GM12878 (cell line): ENCODE results near the gene PLA2G3. TPM values are rescaled to one million over a fixed set of nuclear protein-coding genes. Genes with fewer than 3 reads are reported as not detected.

ENCODE experiments used
- CBX3 ChIP-seq: fragments of 200-600 bp; sonication (generic); IDR thresholded peaks from 2 replicates; pipeline ENCODE4 v1.6.1; 2016; ENCODE audit warnings: low read depth, borderline replicate concordance
- EED ChIP-seq: sonication (generic); IDR thresholded peaks from 2 replicates; pipeline ENCODE4 v1.6.1; 2016; ENCODE audit warnings: antibody characterized with exemption, low read depth
- FOS ChIP-seq: IDR thresholded peaks from 3 replicates; pipeline ENCODE4 v1.6.1; 2011; ENCODE audit warnings: borderline replicate concordance; ENCODE audit not compliant: insufficient read length; ENCODE audit errors: extremely low read depth
- FOXM1 ChIP-seq: IDR thresholded peaks from 2 replicates; pipeline ENCODE4 v1.6.1; 2012; ENCODE audit warnings: low read depth, mild to moderate bottlenecking, inconsistent platforms, low read length, moderate library complexity
- GATAD2B ChIP-seq: fragments of 450-650 bp; conservative IDR thresholded peaks from 2 replicates; pipeline ENCODE4 v1.6.1; 2017; ENCODE audit warnings: low read depth, mild to moderate bottlenecking, moderate library complexity
- NKRF ChIP-seq: fragments of 450-650 bp; conservative IDR thresholded peaks from 2 replicates; pipeline ENCODE4 v1.6.1; 2017; ENCODE audit warnings: mild to moderate bottlenecking, moderate library complexity
- NRF1 ChIP-seq: conservative IDR thresholded peaks from 2 replicates; pipeline ENCODE4 v1.6.1; 2011; ENCODE audit warnings: mild to moderate bottlenecking, low read depth, low read length, improper control_type of control experiment
- PKNOX1 ChIP-seq: fragments of 450-650 bp; IDR thresholded peaks from 2 replicates; pipeline ENCODE4 v1.6.1; 2016; ENCODE audit warnings: mild to moderate bottlenecking
- POLR2AphosphoS5 ChIP-seq: IDR thresholded peaks from 2 replicates; pipeline ENCODE4 v1.6.1; 2011; ENCODE audit warnings: mild to moderate bottlenecking, low read length, inconsistent platforms
- RFX5 ChIP-seq: IDR thresholded peaks from 2 replicates; pipeline ENCODE4 v1.6.1; 2011; ENCODE audit warnings: low read depth, low read length, improper control_type of control experiment
- ZNF24 ChIP-seq: fragments of 450-650 bp; IDR thresholded peaks from 2 replicates; pipeline ENCODE4 v1.6.1; 2017; ENCODE audit warnings: antibody characterized with exemption, mild to moderate bottlenecking
- polyA plus RNA-seq, 11 experiments: library from polyadenylated mRNA; depleted of rRNA in 4 of 11; unstranded in 6 of 11; stranded (reverse) in 5 of 11; fragments of >200 nt; fragmentation: Nextera tagmentation in 4 of 11; fragmentation: Illumina TruSeq in 1 of 11; extraction: Ambion mirVana in 4 of 11; extraction: Trizol in 1 of 11; gene quantifications; 1 replicate in 1 of 11; 2 replicates in 10 of 11; pipeline versions ENCODE4 v1.2.1 to v1.2.3, GENCODE V29; 2011 to 2016; ENCODE audit warnings: inconsistent platforms in 2 of 11, missing spikeins in 2 of 11, low read depth in 1 of 11
- total RNA-seq, 4 experiments: library from RNA; depleted of rRNA in 3 of 4; stranded (reverse); fragments of >200 nt in 3 of 4; fragmentation: Illumina TruSeq in 1 of 4; extraction: Trizol in 1 of 4; gene quantifications; 2 replicates each; pipeline versions ENCODE4 v1.2.1 to v1.2.3, GENCODE V29; 2013 to 2021
- TF ChIP-seq, protein P1 (sequence below): fragments of 450-650 bp; formaldehyde crosslinking; IDR thresholded peaks from 2 replicates; pipeline ENCODE4 v1.4.0; 2020; ENCODE audit warnings: mild to moderate bottlenecking, moderate library complexity
- TF ChIP-seq, protein P2 (sequence below): IDR thresholded peaks from 2 replicates; pipeline ENCODE4 v1.6.1; 2012; ENCODE audit warnings: improper control_type of control experiment, low read depth, low read length; ENCODE audit not compliant: insufficient replicate concordance
- TF ChIP-seq, protein P3 (sequence below), 3 experiments: IDR thresholded peaks in 2 of 3; conservative IDR thresholded peaks in 1 of 3; 2 replicates each; pipeline ENCODE4 v1.5.1; 2011; ENCODE audit warnings: low read depth in 3 of 3, low read length in 3 of 3, mild to moderate bottlenecking in 3 of 3, control low read depth in 2 of 3, moderate library complexity in 2 of 3, inconsistent platforms in 1 of 3, mixed read lengths in 1 of 3; ENCODE audit not compliant: control insufficient read depth in 2 of 3, insufficient read depth in 1 of 3; ENCODE audit errors: extremely low read depth in 1 of 3

PLA2G3 gene
- total and polyA plus RNA-seq, 10 of the 15 experiments (the other 5 are each of a cell fraction or from before 2014, with no cell fraction given): 0.04 TPM; not detected in 9

- TF ChIP-seq, protein P1, sequence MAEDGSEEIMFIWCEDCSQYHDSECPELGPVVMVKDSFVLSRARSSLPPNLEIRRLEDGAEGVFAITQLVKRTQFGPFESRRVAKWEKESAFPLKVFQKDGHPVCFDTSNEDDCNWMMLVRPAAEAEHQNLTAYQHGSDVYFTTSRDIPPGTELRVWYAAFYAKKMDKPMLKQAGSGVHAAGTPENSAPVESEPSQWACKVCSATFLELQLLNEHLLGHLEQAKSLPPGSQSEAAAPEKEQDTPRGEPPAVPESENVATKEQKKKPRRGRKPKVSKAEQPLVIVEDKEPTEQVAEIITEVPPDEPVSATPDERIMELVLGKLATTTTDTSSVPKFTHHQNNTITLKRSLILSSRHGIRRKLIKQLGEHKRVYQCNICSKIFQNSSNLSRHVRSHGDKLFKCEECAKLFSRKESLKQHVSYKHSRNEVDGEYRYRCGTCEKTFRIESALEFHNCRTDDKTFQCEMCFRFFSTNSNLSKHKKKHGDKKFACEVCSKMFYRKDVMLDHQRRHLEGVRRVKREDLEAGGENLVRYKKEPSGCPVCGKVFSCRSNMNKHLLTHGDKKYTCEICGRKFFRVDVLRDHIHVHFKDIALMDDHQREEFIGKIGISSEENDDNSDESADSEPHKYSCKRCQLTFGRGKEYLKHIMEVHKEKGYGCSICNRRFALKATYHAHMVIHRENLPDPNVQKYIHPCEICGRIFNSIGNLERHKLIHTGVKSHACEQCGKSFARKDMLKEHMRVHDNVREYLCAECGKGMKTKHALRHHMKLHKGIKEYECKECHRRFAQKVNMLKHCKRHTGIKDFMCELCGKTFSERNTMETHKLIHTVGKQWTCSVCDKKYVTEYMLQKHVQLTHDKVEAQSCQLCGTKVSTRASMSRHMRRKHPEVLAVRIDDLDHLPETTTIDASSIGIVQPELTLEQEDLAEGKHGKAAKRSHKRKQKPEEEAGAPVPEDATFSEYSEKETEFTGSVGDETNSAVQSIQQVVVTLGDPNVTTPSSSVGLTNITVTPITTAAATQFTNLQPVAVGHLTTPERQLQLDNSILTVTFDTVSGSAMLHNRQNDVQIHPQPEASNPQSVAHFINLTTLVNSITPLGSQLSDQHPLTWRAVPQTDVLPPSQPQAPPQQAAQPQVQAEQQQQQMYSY (CRISPR knock-in tag): no peak
- TF ChIP-seq ZNF24 (no peak), FOS (no peak), CBX3 (no peak), NRF1 (no peak), PKNOX1 (peak; percentile 21; the same call in 1 of the 2 replicates), EED (no peak), POLR2AphosphoS5 (peak; percentile 26; the same call in 1 of the 2 replicates), RFX5 (0 out of 2 replicates have a peak, but pooled peaks have one; percentile 11), GATAD2B (0 out of 2 replicates have a peak, but pooled peaks have one; percentile 15), FOXM1 (no peak), NKRF (no peak)
- TF ChIP-seq, protein P2, sequence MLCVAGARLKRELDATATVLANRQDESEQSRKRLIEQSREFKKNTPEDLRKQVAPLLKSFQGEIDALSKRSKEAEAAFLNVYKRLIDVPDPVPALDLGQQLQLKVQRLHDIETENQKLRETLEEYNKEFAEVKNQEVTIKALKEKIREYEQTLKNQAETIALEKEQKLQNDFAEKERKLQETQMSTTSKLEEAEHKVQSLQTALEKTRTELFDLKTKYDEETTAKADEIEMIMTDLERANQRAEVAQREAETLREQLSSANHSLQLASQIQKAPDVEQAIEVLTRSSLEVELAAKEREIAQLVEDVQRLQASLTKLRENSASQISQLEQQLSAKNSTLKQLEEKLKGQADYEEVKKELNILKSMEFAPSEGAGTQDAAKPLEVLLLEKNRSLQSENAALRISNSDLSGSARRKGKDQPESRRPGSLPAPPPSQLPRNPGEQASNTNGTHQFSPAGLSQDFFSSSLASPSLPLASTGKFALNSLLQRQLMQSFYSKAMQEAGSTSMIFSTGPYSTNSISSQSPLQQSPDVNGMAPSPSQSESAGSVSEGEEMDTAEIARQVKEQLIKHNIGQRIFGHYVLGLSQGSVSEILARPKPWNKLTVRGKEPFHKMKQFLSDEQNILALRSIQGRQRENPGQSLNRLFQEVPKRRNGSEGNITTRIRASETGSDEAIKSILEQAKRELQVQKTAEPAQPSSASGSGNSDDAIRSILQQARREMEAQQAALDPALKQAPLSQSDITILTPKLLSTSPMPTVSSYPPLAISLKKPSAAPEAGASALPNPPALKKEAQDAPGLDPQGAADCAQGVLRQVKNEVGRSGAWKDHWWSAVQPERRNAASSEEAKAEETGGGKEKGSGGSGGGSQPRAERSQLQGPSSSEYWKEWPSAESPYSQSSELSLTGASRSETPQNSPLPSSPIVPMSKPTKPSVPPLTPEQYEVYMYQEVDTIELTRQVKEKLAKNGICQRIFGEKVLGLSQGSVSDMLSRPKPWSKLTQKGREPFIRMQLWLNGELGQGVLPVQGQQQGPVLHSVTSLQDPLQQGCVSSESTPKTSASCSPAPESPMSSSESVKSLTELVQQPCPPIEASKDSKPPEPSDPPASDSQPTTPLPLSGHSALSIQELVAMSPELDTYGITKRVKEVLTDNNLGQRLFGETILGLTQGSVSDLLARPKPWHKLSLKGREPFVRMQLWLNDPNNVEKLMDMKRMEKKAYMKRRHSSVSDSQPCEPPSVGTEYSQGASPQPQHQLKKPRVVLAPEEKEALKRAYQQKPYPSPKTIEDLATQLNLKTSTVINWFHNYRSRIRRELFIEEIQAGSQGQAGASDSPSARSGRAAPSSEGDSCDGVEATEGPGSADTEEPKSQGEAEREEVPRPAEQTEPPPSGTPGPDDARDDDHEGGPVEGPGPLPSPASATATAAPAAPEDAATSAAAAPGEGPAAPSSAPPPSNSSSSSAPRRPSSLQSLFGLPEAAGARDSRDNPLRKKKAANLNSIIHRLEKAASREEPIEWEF: no peak
- TF ChIP-seq, protein P3, sequence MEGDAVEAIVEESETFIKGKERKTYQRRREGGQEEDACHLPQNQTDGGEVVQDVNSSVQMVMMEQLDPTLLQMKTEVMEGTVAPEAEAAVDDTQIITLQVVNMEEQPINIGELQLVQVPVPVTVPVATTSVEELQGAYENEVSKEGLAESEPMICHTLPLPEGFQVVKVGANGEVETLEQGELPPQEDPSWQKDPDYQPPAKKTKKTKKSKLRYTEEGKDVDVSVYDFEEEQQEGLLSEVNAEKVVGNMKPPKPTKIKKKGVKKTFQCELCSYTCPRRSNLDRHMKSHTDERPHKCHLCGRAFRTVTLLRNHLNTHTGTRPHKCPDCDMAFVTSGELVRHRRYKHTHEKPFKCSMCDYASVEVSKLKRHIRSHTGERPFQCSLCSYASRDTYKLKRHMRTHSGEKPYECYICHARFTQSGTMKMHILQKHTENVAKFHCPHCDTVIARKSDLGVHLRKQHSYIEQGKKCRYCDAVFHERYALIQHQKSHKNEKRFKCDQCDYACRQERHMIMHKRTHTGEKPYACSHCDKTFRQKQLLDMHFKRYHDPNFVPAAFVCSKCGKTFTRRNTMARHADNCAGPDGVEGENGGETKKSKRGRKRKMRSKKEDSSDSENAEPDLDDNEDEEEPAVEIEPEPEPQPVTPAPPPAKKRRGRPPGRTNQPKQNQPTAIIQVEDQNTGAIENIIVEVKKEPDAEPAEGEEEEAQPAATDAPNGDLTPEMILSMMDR (IDR thresholded peaks at IDR 0.05 in 2 of 3, conservative IDR thresholded peaks at IDR 0.05 in 1 of 3; ENCODE audit: control insufficient read depth in 2 of 3, extremely low read depth in 1 of 3, insufficient read depth in 1 of 3, low read depth in 3 of 3, low read length in 3 of 3): peak; percentile 89 to 91 (median 90)
These were observed 33.0 kb downstream of the PLA2G3 start, which contains the start of gene SELENOM (continued) for GRCh38 chr22:31107178-31107893.
